Neutrophil (primary cell): ENCODE results near the gene TIMP4.

Source experiments
- H3K27ac ChIP-seq: fragments of 200-600 bp; sonication (generic); 2 replicates; pipeline ENCODE4 v1.5.1; 2016; ENCODE audit warnings: mild to moderate bottlenecking, moderate library complexity
- H3K27me3 ChIP-seq: fragments of 200-600 bp; sonication (generic); 2 replicates; pipeline ENCODE4 v1.6.0; 2016; ENCODE audit warnings: mild to moderate bottlenecking
- H3K36me3 ChIP-seq: fragments of 200-600 bp; sonication (generic); 2 replicates; pipeline ENCODE4 v1.5.1; 2017
- H3K4me1 ChIP-seq, 2 experiments: fragments of 200-600 bp in 1 of 2; sonication (generic) in 1 of 2; 1 replicate in 1 of 2; 2 replicates in 1 of 2; pipeline versions ENCODE4 v1.5.1 to v1.6.1; 2013 to 2016; ENCODE audit warnings: low read depth in 1 of 2, low read length in 1 of 2, mild to moderate bottlenecking in 1 of 2, moderate library complexity in 1 of 2; ENCODE audit not compliant: control insufficient read depth in 1 of 2, insufficient read depth in 1 of 2
- H3K4me3 ChIP-seq, 2 experiments: fragments of 200-600 bp in 1 of 2; sonication (generic) in 1 of 2; 1 replicate in 1 of 2; 2 replicates in 1 of 2; pipeline ENCODE4 v1.5.1; 2013 to 2016; ENCODE audit warnings: low read depth in 1 of 2, low read length in 1 of 2, mild to moderate bottlenecking in 1 of 2, moderate library complexity in 1 of 2
- H3K9me3 ChIP-seq: fragments of 200-600 bp; sonication (generic); 2 replicates; pipeline ENCODE4 v1.5.1; 2016
- TF ChIP-seq, protein P1 (sequence below): fragments of 200-600 bp; sonication (generic); IDR thresholded peaks from 2 replicates; pipeline ENCODE4 v1.5.1; 2016; ENCODE audit warnings: antibody characterized with exemption

The TIMP4 gene

DNA sequence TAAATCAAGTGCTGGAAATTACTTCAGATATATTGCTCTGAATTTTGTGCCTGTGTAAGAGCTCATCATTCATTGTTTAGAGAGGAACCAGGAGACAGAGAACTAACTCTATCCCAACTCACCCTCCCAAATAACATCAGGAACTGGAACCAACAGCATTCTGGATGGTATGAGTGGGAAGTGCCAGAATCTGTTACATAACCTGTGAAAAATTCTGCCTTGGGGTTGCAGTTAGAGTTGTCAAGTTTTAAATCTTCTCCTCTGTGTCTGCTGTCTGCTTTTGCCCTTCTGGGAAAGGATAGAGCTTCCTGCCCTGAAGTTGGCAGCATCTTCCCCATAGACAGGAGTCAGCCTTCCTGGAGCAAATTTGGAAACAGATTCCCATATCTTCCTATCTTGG is 41.2 kb downstream of the TIMP4 start:
- Histone ChIP-seq H3K4me1 (no peaks in the 10 kb centered on the region), H3K27me3 (peaks cover 36% of the 10 kb centered on the region), H3K4me3 (no peak overlapping the region), H3K9me3 (no peaks in the 10 kb centered on the region), H3K36me3 (no peaks in the 10 kb centered on the region), H3K27ac (no peak overlapping the region)
- TF ChIP-seq, protein P1, sequence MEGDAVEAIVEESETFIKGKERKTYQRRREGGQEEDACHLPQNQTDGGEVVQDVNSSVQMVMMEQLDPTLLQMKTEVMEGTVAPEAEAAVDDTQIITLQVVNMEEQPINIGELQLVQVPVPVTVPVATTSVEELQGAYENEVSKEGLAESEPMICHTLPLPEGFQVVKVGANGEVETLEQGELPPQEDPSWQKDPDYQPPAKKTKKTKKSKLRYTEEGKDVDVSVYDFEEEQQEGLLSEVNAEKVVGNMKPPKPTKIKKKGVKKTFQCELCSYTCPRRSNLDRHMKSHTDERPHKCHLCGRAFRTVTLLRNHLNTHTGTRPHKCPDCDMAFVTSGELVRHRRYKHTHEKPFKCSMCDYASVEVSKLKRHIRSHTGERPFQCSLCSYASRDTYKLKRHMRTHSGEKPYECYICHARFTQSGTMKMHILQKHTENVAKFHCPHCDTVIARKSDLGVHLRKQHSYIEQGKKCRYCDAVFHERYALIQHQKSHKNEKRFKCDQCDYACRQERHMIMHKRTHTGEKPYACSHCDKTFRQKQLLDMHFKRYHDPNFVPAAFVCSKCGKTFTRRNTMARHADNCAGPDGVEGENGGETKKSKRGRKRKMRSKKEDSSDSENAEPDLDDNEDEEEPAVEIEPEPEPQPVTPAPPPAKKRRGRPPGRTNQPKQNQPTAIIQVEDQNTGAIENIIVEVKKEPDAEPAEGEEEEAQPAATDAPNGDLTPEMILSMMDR = no peak

DNA sequence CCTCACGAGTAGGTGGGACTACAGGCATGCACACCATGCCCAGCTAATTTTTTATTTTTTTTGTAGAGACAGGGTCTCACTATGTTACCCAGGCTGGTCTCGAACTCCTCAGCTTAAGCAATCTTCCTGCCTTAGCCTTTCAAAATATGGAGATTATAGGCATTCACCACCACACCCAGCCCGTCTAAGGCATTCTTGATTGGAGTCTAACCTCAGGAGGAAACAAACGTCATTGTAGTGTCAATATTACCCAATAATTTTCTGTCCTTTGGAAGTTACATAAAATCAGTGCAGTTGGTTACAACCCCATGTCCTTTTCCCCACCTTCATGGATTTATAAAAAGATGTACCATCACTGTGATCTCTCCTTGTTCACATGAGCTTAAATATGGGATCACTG is 41.8 kb downstream of the TIMP4 start:
- Histone ChIP-seq H3K27ac (no peak overlapping the region), H3K36me3 (no peaks in the 10 kb centered on the region), H3K27me3 (peaks cover 36% of the 10 kb centered on the region), H3K4me1 (no peaks in the 10 kb centered on the region), H3K4me3 (no peak overlapping the region), H3K9me3 (no peaks in the 10 kb centered on the region)
- TF ChIP-seq, protein P1 = no peak

DNA sequence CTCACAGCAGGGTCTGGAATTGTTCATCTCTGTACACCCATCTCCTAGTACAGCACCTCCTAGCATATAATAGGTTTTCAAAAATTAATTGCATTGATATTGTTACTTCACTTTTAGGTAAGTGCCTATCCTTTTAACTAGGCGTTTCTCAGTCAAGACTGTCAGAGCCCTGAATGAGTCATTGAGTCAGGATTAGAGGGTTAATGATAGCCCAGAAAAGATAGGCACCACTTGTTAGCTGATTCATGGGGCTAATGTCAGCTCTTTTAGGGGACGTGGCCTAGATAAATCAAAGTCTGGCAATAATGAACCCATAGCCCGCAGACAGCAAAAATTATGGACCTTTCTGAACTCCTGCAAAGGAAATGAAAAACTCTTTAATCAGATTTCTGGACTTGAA is 42.9 kb downstream of the TIMP4 start:
- Histone ChIP-seq H3K36me3 (no peaks in the 10 kb centered on the region), H3K27me3 (peaks cover 36% of the 10 kb centered on the region), H3K4me3 (no peak overlapping the region), H3K9me3 (no peaks in the 10 kb centered on the region), H3K27ac (no peak overlapping the region), H3K4me1 (no peaks in the 10 kb centered on the region)
- TF ChIP-seq, protein P1 = no peak

DNA sequence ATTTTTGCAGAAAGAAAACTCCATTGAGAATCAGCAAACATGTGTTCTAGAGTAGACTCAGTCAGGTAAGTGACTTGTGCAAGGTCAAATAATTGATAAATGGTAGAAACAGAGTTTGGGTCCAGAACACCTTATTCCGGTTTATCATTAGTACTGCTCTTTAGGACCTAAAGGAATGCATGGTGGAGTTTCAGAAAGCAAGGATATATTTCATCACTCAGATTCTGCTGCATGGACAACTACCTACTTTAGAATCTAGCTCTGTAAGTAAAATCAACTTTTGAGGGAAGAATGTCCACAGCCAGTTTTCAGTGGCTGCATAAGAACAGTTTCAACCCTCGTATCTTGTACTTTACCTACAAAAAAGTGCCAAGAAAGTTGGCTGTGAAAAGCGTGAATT is 43.6 kb downstream of the TIMP4 start:
- H3K4me3 ChIP-seq = no peak overlapping the region
- TF ChIP-seq, protein P1 = no peak
- no peaks in the 10 kb centered on the region for H3K36me3 ChIP-seq
- H3K9me3 ChIP-seq = no peaks in the 10 kb centered on the region
- peaks cover 36% of the 10 kb centered on the region for H3K27me3 ChIP-seq
- no peak overlapping the region for H3K27ac ChIP-seq
- no peaks in the 10 kb centered on the region for H3K4me1 ChIP-seq

DNA sequence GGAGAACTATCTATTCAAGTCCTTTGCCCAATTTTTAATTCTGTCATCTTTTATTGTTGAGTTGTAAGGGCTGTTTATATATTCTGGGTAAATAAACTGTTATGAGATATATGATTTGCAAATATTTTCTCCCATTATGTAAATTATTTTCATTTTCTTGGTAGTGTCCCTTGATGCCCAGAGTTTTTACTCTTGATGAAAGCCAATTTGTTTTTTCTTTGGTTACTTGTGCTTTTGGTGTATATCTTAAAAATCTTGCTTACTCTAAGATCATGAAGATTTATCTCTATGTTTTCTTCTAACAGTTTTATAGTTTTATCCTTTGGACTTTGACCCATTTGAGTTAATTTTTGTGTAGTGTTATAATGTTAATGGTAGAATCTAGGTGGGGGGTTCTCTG is 44.5 kb downstream of the TIMP4 start:
- Histone ChIP-seq H3K4me3 (no peak overlapping the region), H3K27ac (no peak overlapping the region), H3K27me3 (peaks cover 36% of the 10 kb centered on the region), H3K36me3 (no peaks in the 10 kb centered on the region), H3K4me1 (no peaks in the 10 kb centered on the region), H3K9me3 (no peaks in the 10 kb centered on the region)
- TF ChIP-seq, protein P1 = no peak

DNA sequence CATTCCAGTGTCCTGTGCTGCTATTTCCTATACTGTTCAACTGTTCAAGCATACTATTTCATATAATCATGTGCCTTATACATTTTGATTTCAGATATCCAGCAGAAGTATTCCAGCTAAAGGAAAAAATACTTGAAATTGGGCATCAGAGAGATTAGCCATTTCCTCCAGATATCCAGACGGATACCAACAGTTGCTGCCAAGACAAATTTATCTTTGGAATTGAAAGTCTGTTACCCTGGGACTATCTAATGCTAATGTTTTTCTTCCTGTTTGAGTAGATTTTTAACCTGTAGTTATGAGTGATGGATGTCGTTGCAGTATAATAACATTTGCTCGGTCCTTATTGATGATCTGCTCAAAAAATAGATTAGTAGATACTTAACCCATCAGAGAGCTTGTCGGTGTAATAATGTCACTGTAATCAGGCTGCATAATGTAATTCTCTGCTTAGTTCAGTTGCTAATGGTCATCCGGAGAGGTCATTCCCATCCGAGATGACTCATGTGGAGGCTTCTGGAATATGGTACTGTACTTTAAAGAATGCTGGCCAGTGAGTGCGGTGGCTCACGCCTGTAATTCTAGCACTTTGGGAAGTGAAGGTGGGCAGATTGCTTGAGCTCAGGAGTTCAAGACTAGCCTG is 51.5 kb downstream of the TIMP4 start:
- no peak overlapping the region for H3K4me3 ChIP-seq
- no peaks in the 10 kb centered on the region for H3K9me3 ChIP-seq
- TF ChIP-seq, protein P1 = no peak
- no peaks in the 10 kb centered on the region for H3K4me1 ChIP-seq
- H3K27ac ChIP-seq = no peak overlapping the region
- no peaks in the 10 kb centered on the region for H3K36me3 ChIP-seq
- peaks cover 7% of the 10 kb centered on the region for H3K27me3 ChIP-seq
